ENCODE data around the gene RNF182. TPM values are rescaled to one million over a fixed set of nuclear protein-coding genes. Genes with fewer than 3 reads are reported as not detected.
A peak's percentile ranks its signal among the peaks of the same experiment; 100 is the strongest.
"Not testable (repeated sequence)": the region's sequence is repeated elsewhere in the genome, so short reads cannot be mapped to it uniquely, and the experiment has no call there.

The RNF182 gene
- 0.49 TPM for total RNA-seq

- DNase-seq (ENCODE audit: low spot score) (no peak), ATAC-seq (no peak)
- intact Hi-C loops (cut with DNase I), result no loop called here
Observed at GRCh38 chr6:13924949-13925881, at the start of gene RNF182. Gene RNF182, plus strand, starts transcription at chr6:13924952. Its CDS starts 52,168 bp downstream, at chr6:13977120.

- intact Hi-C loops (cut with DNase I), result no loop called here
- ATAC-seq (no peak), DNase-seq (ENCODE audit: low spot score) (no peak)
Observed at GRCh38 chr6:13877051-13877450, 47.7 kb upstream of the RNF182 start.

- not testable (repeated sequence) for DNase-seq (ENCODE audit: low spot score); ATAC-seq
Observed at GRCh38 chr6:13880061-13880663, 44.6 kb upstream of the RNF182 start.

GRCh38 chr6:13881621-13882165, 43.1 kb upstream of the RNF182 start:
- DNase-seq (ENCODE audit: low spot score) (no peak), ATAC-seq (no peak)

More at GRCh38 chr6:13880061-13880663, 44.6 kb upstream of the RNF182 start:
- intact Hi-C loops (cut with DNase I), result not testable (repeated sequence)

GRCh38 chr6:13883966-13884365, 40.8 kb upstream of the RNF182 start:
- intact Hi-C loops (cut with DNase I), result no loop called here
- ATAC-seq (no peak), DNase-seq (ENCODE audit: low spot score) (no peak)

More at GRCh38 chr6:13881621-13882165, 43.1 kb upstream of the RNF182 start:
- intact Hi-C loops (cut with DNase I), result no loop called here

GRCh38 chr6:13884397-13884796, 40.4 kb upstream of the RNF182 start:
- ATAC-seq (no peak), DNase-seq (ENCODE audit: low spot score) (no peak)
- intact Hi-C loops (cut with DNase I), result no loop called here

GRCh38 chr6:13885601-13886000, 39.2 kb upstream of the RNF182 start:
- no peak for ATAC-seq
- intact Hi-C loops (cut with DNase I), result no loop called here
- DNase-seq (ENCODE audit: low spot score), result no peak

- no peak for DNase-seq (ENCODE audit: low spot score)
- ATAC-seq, result no peak
- intact Hi-C loops (cut with DNase I), result no loop called here
Observed at GRCh38 chr6:13886949-13887348, 37.8 kb upstream of the RNF182 start.

- no peak for DNase-seq (ENCODE audit: low spot score)
- no peak for ATAC-seq
- intact Hi-C loops (cut with DNase I), result no loop called here
Observed at GRCh38 chr6:13892017-13892645, 32.6 kb upstream of the RNF182 start.

GRCh38 chr6:13902922-13903321, 21.8 kb upstream of the RNF182 start:
- no peak for DNase-seq (ENCODE audit: low spot score)
- ATAC-seq, result no peak
- intact Hi-C loops (cut with DNase I), result loop anchor here (10.0 kb wide), 1 partner anchor 152 kb away; no protein-coding TSS in a partner anchor

- DNase-seq (ENCODE audit: low spot score) (no peak), ATAC-seq (no peak)
- intact Hi-C loops (cut with DNase I), result loop anchor here (10.0 kb wide), 1 partner anchor 151 kb away; no protein-coding TSS in a partner anchor
Observed at GRCh38 chr6:13903364-13903763, 21.4 kb upstream of the RNF182 start.

- intact Hi-C loops (cut with DNase I), result loop anchor here (5.0 to 10.0 kb wide), 2 partner anchors 148 to 235 kb away; no protein-coding TSS in a partner anchor
- DNase-seq (ENCODE audit: low spot score), result no peak
- no peak for ATAC-seq
Observed at GRCh38 chr6:13907001-13907350, 17.8 kb upstream of the RNF182 start.

- intact Hi-C loops (cut with DNase I), result loop anchor here (5.0 to 10.0 kb wide), 2 partner anchors 147 to 235 kb away; no protein-coding TSS in a partner anchor
- DNase-seq (ENCODE audit: low spot score) (no peak), ATAC-seq (no peak)
Observed at GRCh38 chr6:13907614-13908215, 17.0 kb upstream of the RNF182 start.

- intact Hi-C loops (cut with DNase I), result loop anchor here (5.0 to 10.0 kb wide), 2 partner anchors 146 to 233 kb away; no protein-coding TSS in a partner anchor
- DNase-seq (ENCODE audit: low spot score), result no peak
- ATAC-seq, result peak; percentile 88
Observed at GRCh38 chr6:13908955-13909381, 15.8 kb upstream of the RNF182 start.

- intact Hi-C loops (cut with DNase I), result no loop called here
- ATAC-seq (no peak), DNase-seq (ENCODE audit: low spot score) (no peak)
Observed at GRCh38 chr6:13910443-13910842, 14.3 kb upstream of the RNF182 start.

- ATAC-seq (no peak), DNase-seq (ENCODE audit: low spot score) (no peak)
- intact Hi-C loops (cut with DNase I), result no loop called here
Observed at GRCh38 chr6:13911337-13911736, 13.4 kb upstream of the RNF182 start.

GRCh38 chr6:13913226-13914001, 11.3 kb upstream of the RNF182 start:
- no peak for DNase-seq (ENCODE audit: low spot score)
- intact Hi-C loops (cut with DNase I), result no loop called here
- no peak for ATAC-seq

- DNase-seq (ENCODE audit: low spot score), result no peak
- ATAC-seq, result no peak
- intact Hi-C loops (cut with DNase I), result no loop called here
Observed at GRCh38 chr6:13914351-13914750, 10.4 kb upstream of the RNF182 start.

Data from sciatic nerve (tissue), 2 donors.